ENCODE data around the gene TMSB4X.
"Not testable (repeated sequence)": the region's sequence is repeated elsewhere in the genome, so short reads cannot be mapped to it uniquely, and the experiment has no call there.

Gene TMSB4X

DNA sequence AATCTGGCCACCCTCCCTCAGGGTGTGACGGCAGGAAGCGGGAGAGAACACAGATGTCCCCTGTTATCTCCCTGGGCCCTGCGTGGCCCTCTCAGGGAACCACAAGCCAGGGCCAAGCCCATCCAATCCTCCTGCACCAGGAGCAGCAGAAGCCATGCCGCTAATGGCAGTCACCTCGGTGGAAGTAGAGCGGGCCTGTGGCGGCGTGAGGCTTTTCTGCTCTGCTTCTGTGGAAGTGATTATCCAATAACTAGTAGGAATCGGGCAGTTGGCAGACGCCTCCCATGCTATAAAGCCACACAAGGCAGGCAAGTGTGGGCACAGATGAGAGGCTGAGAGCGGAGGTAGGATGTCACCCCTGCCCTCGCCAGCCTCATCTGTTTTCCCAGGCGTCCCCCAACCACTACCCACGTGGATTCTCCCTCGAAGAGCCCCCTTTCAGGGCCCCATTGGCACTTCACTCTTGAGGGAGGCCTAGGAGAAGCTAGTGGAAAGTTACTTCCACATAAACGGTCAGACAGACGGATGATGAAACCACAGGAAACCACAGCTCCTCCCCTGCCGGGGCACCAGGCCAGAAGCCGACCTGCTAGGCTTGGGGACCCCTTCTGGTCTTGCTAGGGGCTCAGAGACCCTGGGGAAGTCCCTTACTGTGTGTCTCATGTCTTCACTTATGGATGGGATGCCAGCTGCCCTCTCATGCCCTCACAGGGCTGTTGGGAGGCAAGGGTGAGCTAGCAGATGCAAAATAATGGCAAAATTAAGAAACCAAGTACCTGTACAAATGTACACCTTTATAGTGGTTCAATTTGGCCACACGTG lies 18.8 kb upstream of the TMSB4X start:
- peak; percentile 85 for DNase-seq

GRCh38 chrX:12956704-12957534 lies 18.0 kb upstream of the TMSB4X start:
- DNase-seq: peak; percentile 76

GRCh38 chrX:12958059-12958458 lies 16.9 kb upstream of the TMSB4X start:
- DNase-seq: no peak

DNA sequence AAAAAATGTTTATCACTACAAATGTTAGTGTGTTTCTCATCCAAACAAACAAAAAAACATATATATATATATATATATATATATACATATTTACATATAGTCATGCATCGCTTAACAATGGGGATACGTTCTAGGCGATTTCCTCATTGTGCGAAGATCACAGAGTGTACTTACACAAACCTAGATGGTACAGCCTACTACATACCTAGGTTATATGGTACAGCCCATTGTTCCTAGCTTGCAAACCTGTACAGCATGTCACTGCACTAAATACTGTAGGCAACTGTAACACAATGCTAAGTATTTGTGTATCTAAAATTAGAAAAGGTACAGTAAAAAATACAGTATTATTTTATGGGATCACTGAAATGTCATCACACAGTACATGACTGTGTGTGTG lies 16.4 kb upstream of the TMSB4X start:
- DNase-seq: no peak

GRCh38 chrX:12961196-12961718 lies 13.7 kb upstream of the TMSB4X start:
- DNase-seq: no peak

- DNase-seq: no peak
These were observed 12.8 kb upstream of the TMSB4X start for GRCh38 chrX:12962041-12962504.

GRCh38 chrX:12963210-12963850 lies 11.6 kb upstream of the TMSB4X start:
- not testable (repeated sequence) for DNase-seq

DNA sequence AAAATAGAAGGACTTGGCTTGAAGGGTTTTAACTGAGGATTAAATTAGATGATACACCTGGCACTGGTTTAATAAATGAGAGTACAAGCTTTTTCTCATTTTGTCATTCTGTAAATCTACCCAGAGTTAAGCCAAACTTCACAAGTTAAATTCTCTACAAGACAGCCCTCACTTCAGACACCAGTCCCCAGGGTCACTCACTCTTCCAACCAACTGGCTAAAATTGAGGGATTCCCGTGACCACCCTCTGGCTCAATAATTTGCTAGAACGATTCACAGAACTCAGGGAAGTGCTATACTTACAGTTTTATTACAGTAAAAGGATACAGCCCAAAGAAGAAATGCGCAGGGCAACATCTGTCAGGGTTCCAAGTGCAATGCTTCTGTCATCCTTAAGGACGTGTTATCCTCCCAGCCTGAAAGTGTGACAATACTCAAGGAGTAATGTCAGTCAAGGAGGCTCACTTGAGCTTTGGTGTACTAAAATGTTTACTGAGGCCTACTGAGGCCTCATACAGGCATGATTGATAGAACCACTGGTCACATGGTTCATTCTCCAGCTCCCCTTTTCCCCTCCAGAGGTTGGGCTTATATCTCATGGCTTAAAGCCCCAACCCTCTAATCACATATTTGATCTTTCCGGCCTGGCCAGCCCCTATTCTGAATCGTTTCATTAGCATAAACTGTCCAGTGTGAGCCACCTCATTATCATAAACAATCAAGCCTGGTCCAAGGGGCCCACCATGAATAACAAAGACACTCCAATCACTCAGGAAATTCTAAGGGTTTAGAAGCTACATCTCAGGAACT lies 9.6 kb upstream of the TMSB4X start:
- no peak for DNase-seq

- DNase-seq: no peak
These were observed 8.8 kb upstream of the TMSB4X start for GRCh38 chrX:12966151-12966550.

- no peak for DNase-seq
These were observed 7.0 kb upstream of the TMSB4X start for GRCh38 chrX:12967711-12968465.

GRCh38 chrX:12970691-12971202 lies 4.2 kb upstream of the TMSB4X start:
- peak; percentile 73 for DNase-seq

DNA sequence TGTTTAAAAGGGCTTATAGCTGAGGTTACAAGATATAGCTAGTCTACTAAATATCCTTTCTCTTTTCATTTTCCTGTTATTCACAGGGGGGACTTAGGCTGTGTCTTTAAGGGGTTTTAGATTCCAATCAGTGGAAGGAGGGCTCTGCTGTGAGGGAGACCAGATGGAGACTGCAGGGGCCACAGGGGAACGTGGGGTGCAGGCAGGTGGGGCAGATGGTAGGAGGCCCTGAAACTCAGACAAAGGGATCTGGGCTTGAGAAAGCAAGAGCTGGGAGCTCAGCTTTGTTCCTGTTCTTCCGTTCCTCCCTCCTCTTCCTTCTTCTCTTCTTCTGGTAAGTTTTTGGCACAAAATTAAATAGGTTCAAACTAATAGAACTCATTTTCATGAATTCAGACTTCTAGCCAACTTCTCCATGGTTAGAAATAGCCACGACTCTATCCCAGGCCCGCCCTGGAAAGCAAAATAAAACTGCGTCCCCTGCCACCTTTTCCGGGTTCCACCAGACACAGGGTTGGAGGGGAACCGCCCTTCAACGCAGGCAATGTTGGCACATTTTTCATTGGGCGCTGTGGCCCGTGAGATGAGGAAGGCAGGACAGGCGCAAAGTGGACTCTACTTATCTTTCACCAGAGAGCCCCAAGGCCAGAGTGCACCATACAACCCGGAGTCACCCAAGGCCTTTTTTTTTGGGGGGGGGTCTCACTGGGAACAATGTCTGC lies 3.5 kb upstream of the TMSB4X start:
- no peak for DNase-seq

DNA sequence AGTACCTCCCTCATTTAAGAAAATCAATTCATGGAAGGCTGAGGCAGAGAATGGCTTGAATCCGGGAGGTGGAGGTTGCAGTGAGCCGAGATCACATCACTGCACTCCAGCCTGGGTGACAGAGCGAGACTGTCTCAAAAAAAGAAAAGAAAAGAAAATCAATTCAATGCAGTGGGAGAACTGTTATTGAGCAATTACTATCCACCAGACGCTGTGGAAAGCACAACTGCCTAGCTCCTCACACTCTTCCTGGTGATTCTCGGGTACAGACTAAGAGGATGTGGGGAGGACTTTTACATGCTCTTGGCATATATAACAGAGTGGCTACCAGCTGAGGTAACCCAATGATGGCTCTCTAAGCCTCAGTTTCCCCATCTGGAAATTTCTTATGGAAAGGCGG lies 2.7 kb upstream of the TMSB4X start:
- no peak for DNase-seq

DNA sequence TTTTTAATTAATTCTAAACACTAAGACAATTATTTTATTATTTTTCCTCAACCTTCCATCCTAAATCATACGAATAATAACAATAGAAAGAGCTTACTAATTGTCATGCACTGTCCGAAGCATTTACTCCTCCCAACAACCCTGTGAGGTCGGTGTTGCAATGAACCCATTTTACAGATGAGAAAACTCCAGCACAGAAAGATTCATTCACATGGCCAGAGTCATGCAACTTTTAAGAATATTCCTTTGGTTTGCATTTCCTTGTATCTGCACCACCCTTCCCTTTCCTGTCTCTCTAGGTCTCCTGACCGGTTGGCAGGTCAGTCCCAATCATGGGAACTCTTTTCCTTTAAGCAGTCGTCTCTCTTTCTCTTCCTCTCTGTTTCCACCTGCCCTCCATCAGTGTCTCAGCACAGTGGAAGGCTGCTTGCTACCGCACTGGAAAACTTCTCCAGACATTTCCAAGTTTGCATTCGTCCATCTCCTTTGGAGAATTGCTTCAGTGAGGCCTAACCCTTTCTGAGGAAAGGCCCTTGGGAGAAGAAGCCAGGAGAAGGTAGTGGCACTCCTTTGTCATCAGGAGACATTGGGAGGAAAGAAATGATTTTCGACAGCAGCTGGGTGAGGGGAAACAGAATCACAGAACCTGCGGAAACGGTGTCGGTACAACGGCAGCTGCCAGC lies 1.9 kb upstream of the TMSB4X start:
- no peak for DNase-seq

DNA sequence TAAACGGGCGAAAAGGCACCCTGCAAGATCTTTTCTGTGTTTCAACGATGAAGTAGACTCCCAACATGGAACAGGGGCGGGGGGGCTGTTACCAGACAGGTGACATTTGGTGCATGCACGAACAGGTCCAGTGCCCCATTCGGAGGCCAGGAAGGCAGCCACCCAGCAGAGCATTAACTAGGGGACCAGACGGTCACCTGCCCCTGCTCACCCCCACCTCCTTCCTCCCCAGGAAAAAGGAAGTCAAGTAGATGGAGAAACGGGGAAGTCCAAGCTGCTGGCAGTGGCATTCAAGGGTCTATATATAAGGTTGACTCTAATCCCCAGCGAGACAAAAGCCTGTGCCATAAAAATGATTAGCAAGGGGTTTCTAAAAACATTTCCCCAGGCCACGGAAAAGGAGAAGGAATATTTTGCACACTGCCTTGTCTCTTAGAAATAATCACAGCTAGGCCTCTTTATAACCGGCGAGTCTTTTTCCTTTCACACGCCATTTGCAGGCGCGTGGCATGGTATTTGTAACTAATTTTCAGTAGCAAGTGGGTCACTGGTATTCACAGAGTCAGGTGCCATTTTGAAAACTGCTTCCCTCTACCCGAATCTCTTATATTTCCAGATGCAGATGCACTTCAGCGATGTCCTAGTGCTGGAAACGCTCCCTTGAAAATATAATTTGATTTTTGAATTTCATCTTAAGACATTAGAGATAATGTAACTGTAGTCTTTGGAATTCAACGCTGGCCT lies 1.2 kb upstream of the TMSB4X start:
- peak; percentile 0 for DNase-seq

DNA sequence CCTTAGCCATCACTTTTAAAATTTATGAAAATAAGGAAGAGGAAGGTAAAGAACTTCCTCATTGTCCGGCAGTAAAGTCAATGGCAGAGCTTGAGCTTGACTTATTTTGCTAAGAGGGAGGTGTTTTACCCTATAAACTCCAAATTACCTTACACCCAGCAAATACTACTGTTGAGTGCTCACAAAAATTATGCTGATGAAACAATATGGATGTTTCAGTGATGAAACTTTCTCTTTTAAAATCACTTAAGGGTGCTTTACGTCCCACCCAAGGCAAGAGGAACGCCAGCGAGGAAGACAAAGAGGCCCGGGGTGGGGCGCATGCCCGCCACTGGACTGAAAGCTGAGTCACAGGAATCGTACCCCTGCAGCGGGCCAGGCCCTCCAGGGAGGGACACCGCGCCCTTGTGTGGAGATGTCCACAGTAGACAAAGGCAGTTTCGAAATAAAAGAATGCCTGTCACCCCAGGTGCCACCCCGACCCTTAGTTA lies 560 bp upstream of the TMSB4X start:
- peak; percentile 84 for DNase-seq

GRCh38 chrX:12975670-12975965 lies 708 bp downstream of the TMSB4X start:
- no peak for DNase-seq

- peak; percentile 73 for DNase-seq
These were observed 1.2 kb downstream of the TMSB4X start for GRCh38 chrX:12975991-12976558.

All from fibroblast of skin of right biceps (primary cell).